NOMO-1 (cell line): ENCODE measurements around the gene PARD3.
"Not testable (repeated sequence)": the region's sequence is repeated elsewhere in the genome, so short reads cannot be mapped to it uniquely, and the experiment has no call there.

Experiments
- DNase-seq, 2 experiments: peaks; one replicate each; lab custom pipeline; 2025; ENCODE audit not compliant: unreplicated experiment in 2 of 2; lab: John Stamatoyannopoulos, UW

PARD3 gene

GRCh38 chr10:34815185-34816084 lies at the start of gene PARD3:
Gene PARD3 (minus strand): TSS chr10:34815296. CDS start chr10:34814995, 301 bp downstream.
- DNase-seq = no peak

- no peak for DNase-seq
Measured at GRCh38 chr10:34864149-34865067, 49.3 kb upstream of the PARD3 start.

- no peak for DNase-seq
Measured at GRCh38 chr10:34862892-34863291, 47.8 kb upstream of the PARD3 start.

- no peak for DNase-seq
Measured at GRCh38 chr10:34861293-34862021, 46.4 kb upstream of the PARD3 start.

GRCh38 chr10:34859170-34859569 lies 44.1 kb upstream of the PARD3 start:
- no peak for DNase-seq

- no peak for DNase-seq
Measured at GRCh38 chr10:34858003-34858402, 42.9 kb upstream of the PARD3 start.

- no peak for DNase-seq
Measured at GRCh38 chr10:34854147-34854601, 39.1 kb upstream of the PARD3 start.

GRCh38 chr10:34853357-34853756 lies 38.3 kb upstream of the PARD3 start:
- DNase-seq = no peak

GRCh38 chr10:34850558-34850957 lies 35.5 kb upstream of the PARD3 start:
- DNase-seq = no peak

- no peak for DNase-seq
Measured at GRCh38 chr10:34850036-34850435, 34.9 kb upstream of the PARD3 start.

GRCh38 chr10:34845070-34845469 lies 30.0 kb upstream of the PARD3 start:
- no peak for DNase-seq

GRCh38 chr10:34844448-34844847 lies 29.4 kb upstream of the PARD3 start:
- DNase-seq = no peak

- not testable (repeated sequence) for DNase-seq
Measured at GRCh38 chr10:34843470-34843869, 28.4 kb upstream of the PARD3 start.

- DNase-seq = no peak
Measured at GRCh38 chr10:34838366-34838900, 23.3 kb upstream of the PARD3 start.

- no peak for DNase-seq
Measured at GRCh38 chr10:34835908-34836508, 20.9 kb upstream of the PARD3 start.

GRCh38 chr10:34834274-34834673 lies 19.2 kb upstream of the PARD3 start:
- DNase-seq = no peak

GRCh38 chr10:34830217-34830822 lies 15.2 kb upstream of the PARD3 start:
- no peak for DNase-seq

GRCh38 chr10:34826857-34827766 lies 12.0 kb upstream of the PARD3 start:
- DNase-seq = no peak

- DNase-seq = no peak
Measured at GRCh38 chr10:34826221-34826620, 11.1 kb upstream of the PARD3 start.
